Heart right ventricle (tissue), 16 donors: ENCODE measurements around the gene BMPER. TPM values are rescaled to one million over a fixed set of nuclear protein-coding genes. Genes with fewer than 3 reads are reported as not detected.

Source experiments
- ATAC-seq, 8 donors: fragments of 200-7000 bp; cut with Tn5 transposase; one replicate each; pipeline ENCODE4 v1.9.1; 2020; ENCODE audit warnings: mild to moderate bottlenecking in 8 of 8, moderate library complexity in 8 of 8, moderate number of reproducible peaks in 1 of 8
- DNase-seq, 2 donors: peaks; one replicate each; pipeline ENCODE4 v3.0.0-alpha.2; 2020
- H3K27ac ChIP-seq, 10 donors: fragments of 200-600 bp; sonication (generic) in 2 of 10; one replicate each; pipeline versions ENCODE4 v1.5.0 to v1.8.0; 2020 to 2022; ENCODE audit warnings: mild to moderate bottlenecking in 3 of 10
- H3K27me3 ChIP-seq, 7 donors: fragments of 200-600 bp; one replicate each; pipeline ENCODE4 v1.8.0; 2021 to 2022; ENCODE audit warnings: mild to moderate bottlenecking in 2 of 7
- H3K36me3 ChIP-seq, 9 donors: fragments of 200-600 bp; sonication (generic) in 1 of 9; one replicate each; pipeline versions ENCODE4 v1.5.0 to v1.8.0; 2020 to 2022; ENCODE audit warnings: mild to moderate bottlenecking in 2 of 9
- H3K4me1 ChIP-seq, 9 donors: fragments of 200-600 bp; sonication (generic) in 1 of 9; one replicate each; pipeline versions ENCODE4 v1.5.0 to v1.8.0; 2020 to 2022; ENCODE audit warnings: mild to moderate bottlenecking in 4 of 9
- H3K4me3 ChIP-seq, 10 donors: fragments of 200-600 bp; sonication (generic) in 2 of 10; one replicate each; pipeline versions ENCODE4 v1.5.0 to v1.8.0; 2020 to 2022; ENCODE audit warnings: mild to moderate bottlenecking in 7 of 10, moderate library complexity in 2 of 10
- H3K9me3 ChIP-seq, 11 donors: fragments of 200-600 bp in 10 of 11; sonication (generic) in 2 of 11; one replicate each; pipeline versions ENCODE4 v1.5.0 to v1.8.0; 2013 to 2022; ENCODE audit warnings: mild to moderate bottlenecking in 2 of 11, control low read depth in 1 of 11, moderate library complexity in 1 of 11
- WGBS, 2 donors: extraction: QIAGEN DNeasy Blood & Tissue Kit; methylation state at CpG; one replicate each; pipeline ENCODE4 v1.1.7; 2013; ENCODE audit warnings: inconsistent platforms in 1 of 2; 5-methylcytosine and 5-hydroxymethylcytosine counted together
- intact Hi-C, 10 donors: fragments of 100-400 bp; cut with DNase I; formaldehyde crosslinking; loops; one replicate each; pipeline versions ENCODE4 v1.11.1 to v1.14.2; 2022
- polyA plus RNA-seq, 2 donors: library from polyadenylated mRNA; stranded (reverse); fragments of 200-250 nt; gene quantifications; one replicate each; pipeline ENCODE4 v1.2.3, GENCODE V29; 2013
- total RNA-seq, 10 donors: library from RNA; stranded (reverse); fragmentation: NEBNext Ultra II Directional in 3 of 10; extraction: Animal tissue kit (Norgen Biotek cat#: 25700) in 3 of 10; gene quantifications; one replicate each; pipeline versions ENCODE4 v1.2.1 to v1.2.4, GENCODE V29; 2021 to 2023
- TF ChIP-seq, protein P1 (sequence below), 9 donors: fragments of 200-600 bp; sonication (generic) in 2 of 9; IDR thresholded peaks; one replicate each; pipeline versions ENCODE4 v1.5.0 to v1.8.0; 2021 to 2022; ENCODE audit warnings: antibody characterized with exemption in 9 of 9, mild to moderate bottlenecking in 5 of 9, moderate library complexity in 1 of 9
- donor health status: Arrhythmogenic right ventricular cardiomyopathy.
- donor health status: ischemic (EF 13 %, LVEDD 7.1; RV severe dilation, severe dysfunction).
- donor health status: healthy with polysubstance abuse.
- donor health status: DM: no; HTN: yes; CAD: no.
- donor health status: DM: no; HTN: no; CAD: no.
- donor health status: ischemic (EF 25% LVEDD 6.9; RV normal size, moderate dysfunction).
- donor health status: ischemic (EF 25% LVEDD 5.7; RV mildly dilated, moderate dysfunction).
- donor health status: healthy.
- donor health status: DM: yes; HTN: yes; CAD: no.
- donor health status: Ischemic cardiomyopathy.
- donor health status: ischemic (EF 35%, LVEDD 5.7; RV mildly dilated, moderate dysfunction).
- donor health status: nonischemic (EF 11% LVEDD 7.7; RV severe dilation, severe dysfunction).
- donor health status: DM: yes; HTN: yes; CAD: no.
- donor health status: PGD.
- donor health status: ischemic (EF 29% LVEDD 5.4; RV normal size, mild dysfunction).
- donor health status: nonischemic (EF 23%, LVEDD 6.1; RV moderate dilation, normal function).

BMPER gene
- total and polyA plus RNA-seq, 12 donors = 0.70 to 3.9 (median 1.5) TPM

DNA sequence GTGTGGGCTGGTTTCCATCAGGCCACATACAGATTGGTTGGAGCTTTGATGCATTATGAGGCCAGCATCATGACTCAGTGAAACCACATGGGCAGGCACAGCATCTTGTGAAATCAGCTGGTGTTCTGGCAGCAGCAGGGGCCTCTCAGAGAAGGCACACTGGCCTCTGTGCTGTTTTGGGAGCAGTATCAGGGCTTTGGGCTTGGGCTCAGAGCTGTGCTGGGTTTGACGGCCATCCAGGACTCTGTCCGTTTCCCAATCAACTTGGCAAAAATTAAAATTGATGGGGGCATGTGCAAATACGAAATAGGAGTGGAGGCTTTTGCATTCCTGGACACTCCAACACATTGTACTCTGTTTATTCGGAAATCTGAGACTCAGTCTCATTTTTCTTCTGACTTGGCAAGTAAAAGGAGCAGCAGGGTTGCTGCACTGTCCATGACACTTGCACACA lies 190.9 kb downstream of the BMPER start:
- H3K36me3 ChIP-seq = no peaks in the 10 kb centered on the region
- DNase-seq (peak; percentile 26 to 46), ATAC-seq (peak; percentile 57 to 97 (median 80))
- no peaks in the 10 kb centered on the region for H3K27me3 ChIP-seq
- H3K9me3 ChIP-seq = peaks cover 0 to 13% (median 0%) of the 10 kb centered on the region in 11 donors
- H3K4me1 ChIP-seq = peaks cover 0 to 22% (median 4%) of the 10 kb centered on the region in 9 donors
- H3K4me3 ChIP-seq = no peak overlapping the region
- TF ChIP-seq, protein P1, sequence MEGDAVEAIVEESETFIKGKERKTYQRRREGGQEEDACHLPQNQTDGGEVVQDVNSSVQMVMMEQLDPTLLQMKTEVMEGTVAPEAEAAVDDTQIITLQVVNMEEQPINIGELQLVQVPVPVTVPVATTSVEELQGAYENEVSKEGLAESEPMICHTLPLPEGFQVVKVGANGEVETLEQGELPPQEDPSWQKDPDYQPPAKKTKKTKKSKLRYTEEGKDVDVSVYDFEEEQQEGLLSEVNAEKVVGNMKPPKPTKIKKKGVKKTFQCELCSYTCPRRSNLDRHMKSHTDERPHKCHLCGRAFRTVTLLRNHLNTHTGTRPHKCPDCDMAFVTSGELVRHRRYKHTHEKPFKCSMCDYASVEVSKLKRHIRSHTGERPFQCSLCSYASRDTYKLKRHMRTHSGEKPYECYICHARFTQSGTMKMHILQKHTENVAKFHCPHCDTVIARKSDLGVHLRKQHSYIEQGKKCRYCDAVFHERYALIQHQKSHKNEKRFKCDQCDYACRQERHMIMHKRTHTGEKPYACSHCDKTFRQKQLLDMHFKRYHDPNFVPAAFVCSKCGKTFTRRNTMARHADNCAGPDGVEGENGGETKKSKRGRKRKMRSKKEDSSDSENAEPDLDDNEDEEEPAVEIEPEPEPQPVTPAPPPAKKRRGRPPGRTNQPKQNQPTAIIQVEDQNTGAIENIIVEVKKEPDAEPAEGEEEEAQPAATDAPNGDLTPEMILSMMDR (IDR thresholded peaks at IDR 0.05) = no peak
- WGBS, 2 donors = 67 to 69% methylated on average over 4 of the region's 4 CpGs
- peak overlapping the region in 2 of 10 donors; percentile 48 to 57 for H3K27ac ChIP-seq
- intact Hi-C loops = loop anchor here in 1 of 10 donors (10.0 kb wide), 1 partner anchor 59 kb away; no protein-coding TSS in a partner anchor

DNA sequence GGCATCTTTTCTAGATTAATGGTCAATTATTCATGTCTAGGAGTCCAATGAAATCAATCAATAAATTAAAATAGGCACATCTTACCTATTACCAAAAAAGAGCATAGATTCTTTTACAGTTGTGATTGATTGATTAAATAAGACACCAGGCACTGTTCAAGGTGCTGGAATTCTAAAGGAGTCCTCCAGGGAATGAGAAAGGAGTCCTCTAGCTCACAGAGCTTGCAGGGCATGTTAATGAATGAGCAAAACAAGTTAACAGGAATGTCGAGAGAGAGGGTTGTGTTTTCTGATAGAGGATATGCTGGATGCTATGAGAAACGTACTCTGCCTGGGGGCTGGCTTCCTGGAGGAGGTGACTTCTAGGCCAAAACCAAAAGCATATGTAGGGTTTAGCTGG lies 191.4 kb downstream of the BMPER start:
- peaks cover 0 to 13% (median 0%) of the 10 kb centered on the region in 11 donors for H3K9me3 ChIP-seq
- no peak overlapping the region for H3K4me3 ChIP-seq
- H3K27ac ChIP-seq = no peak overlapping the region
- 52 to 76% methylated on average over 2 of the region's 2 CpGs for WGBS, 2 donors
- no peak for ATAC-seq
- no peak for DNase-seq
- intact Hi-C loops = loop anchor here in 1 of 10 donors (10.0 kb wide), 1 partner anchor 58 kb away; no protein-coding TSS in a partner anchor
- no peaks in the 10 kb centered on the region for H3K36me3 ChIP-seq
- H3K4me1 ChIP-seq = peaks cover 0 to 18% (median 4%) of the 10 kb centered on the region in 9 donors
- TF ChIP-seq, protein P1 (IDR thresholded peaks at IDR 0.05) = no peak
- H3K27me3 ChIP-seq = no peaks in the 10 kb centered on the region

DNA sequence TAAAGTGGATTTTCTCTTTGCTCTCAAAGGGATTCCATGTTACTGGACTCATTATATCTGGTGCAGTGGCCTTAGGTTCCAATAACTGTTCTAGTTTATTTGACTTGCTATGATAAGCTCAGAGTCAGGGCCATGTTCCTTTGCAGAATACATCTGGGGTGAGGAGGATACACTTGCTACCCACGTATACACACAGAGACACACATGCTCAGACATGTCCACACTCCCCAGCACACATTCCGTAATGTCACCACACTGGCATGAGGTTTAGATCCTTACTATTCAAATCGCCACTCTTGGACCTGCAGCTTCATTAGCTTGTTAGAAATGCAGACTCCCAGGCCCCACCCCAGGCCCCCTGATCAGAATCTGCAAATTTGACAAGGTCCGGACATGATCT lies 195.3 kb downstream of the BMPER start:
- intact Hi-C loops = loop anchor here in 1 of 10 donors (10.0 kb wide), 1 partner anchor 424 kb away; no protein-coding TSS in a partner anchor
- no peaks in the 10 kb centered on the region for H3K27me3 ChIP-seq
- H3K36me3 ChIP-seq = no peaks in the 10 kb centered on the region
- no peak for DNase-seq
- 77 to 88% methylated on average over 4 of the region's 4 CpGs for WGBS, 2 donors
- H3K4me3 ChIP-seq = no peak overlapping the region
- ATAC-seq = no peak
- H3K27ac ChIP-seq = no peak overlapping the region
- TF ChIP-seq, protein P1 (IDR thresholded peaks at IDR 0.05) = no peak
- H3K4me1 ChIP-seq = peaks cover 0 to 13% (median 4%) of the 10 kb centered on the region in 9 donors
- H3K9me3 ChIP-seq = no peaks in the 10 kb centered on the region

- no peak overlapping the region for H3K27ac ChIP-seq
- H3K9me3 ChIP-seq = no peaks in the 10 kb centered on the region
- WGBS, 2 donors = 67 to 68% methylated on average over 6 of the region's 6 CpGs
- H3K36me3 ChIP-seq = no peaks in the 10 kb centered on the region
- TF ChIP-seq, protein P1 (IDR thresholded peaks at IDR 0.05) = no peak
- H3K4me3 ChIP-seq = no peak overlapping the region
- H3K27me3 ChIP-seq = no peaks in the 10 kb centered on the region
- DNase-seq (no peak), ATAC-seq (no peak)
- H3K4me1 ChIP-seq = peaks cover 0 to 15% (median 3%) of the 10 kb centered on the region in 9 donors
- intact Hi-C loops = loop anchor here in 1 of 10 donors (10.0 kb wide), 1 partner anchor 421 kb away; no protein-coding TSS in a partner anchor
Observed at GRCh38 chr7:34104115-34104514, 198.8 kb downstream of the BMPER start.
